Measurements from ENCODE around the gene SPINK9. TPM values are rescaled to one million over a fixed set of nuclear protein-coding genes. Genes with fewer than 3 reads are reported as not detected.

Gene SPINK9
- total RNA-seq (2014; rRNA removed; shearing (Covaris generic)) = not detected in 2 replicates

- no peak for DNase-seq (ENCODE audit: low spot score)
These were observed at the start of gene SPINK9 for GRCh38 chr5:148335259-148335658. TSS of gene SPINK9 (plus strand) at chr5:148335559. CDS start at chr5:148335614, 55 bp downstream.

GRCh38 chr5:148290271-148291195 lies 44.8 kb upstream of the SPINK9 start:
- peak; percentile 35 for DNase-seq (ENCODE audit: low spot score)

- DNase-seq (ENCODE audit: low spot score) = no peak
These were observed 37.6 kb upstream of the SPINK9 start for GRCh38 chr5:148297731-148298130.

GRCh38 chr5:148306446-148306845 lies 28.9 kb upstream of the SPINK9 start:
- DNase-seq (ENCODE audit: low spot score) = peak; percentile 24

- DNase-seq (ENCODE audit: low spot score) = no peak
These were observed 26.3 kb upstream of the SPINK9 start for GRCh38 chr5:148309019-148309418.

- DNase-seq (ENCODE audit: low spot score) = no peak
These were observed 25.6 kb upstream of the SPINK9 start for GRCh38 chr5:148309746-148310145.

GRCh38 chr5:148311484-148311883 lies 23.9 kb upstream of the SPINK9 start:
- no peak for DNase-seq (ENCODE audit: low spot score)

GRCh38 chr5:148312153-148312552 lies 23.2 kb upstream of the SPINK9 start, which contains the start of gene SPINK7:
TSS of gene SPINK7 (plus strand) at chr5:148312423. CDS start at chr5:148312484, 61 bp downstream.
- no peak for DNase-seq (ENCODE audit: low spot score)

GRCh38 chr5:148314187-148314586 lies 21.2 kb upstream of the SPINK9 start:
- peak; percentile 45 for DNase-seq (ENCODE audit: low spot score)

GRCh38 chr5:148314731-148315130 lies 20.6 kb upstream of the SPINK9 start:
- DNase-seq (ENCODE audit: low spot score) = no peak

- DNase-seq (ENCODE audit: low spot score) = peak; percentile 21
These were observed 15.1 kb upstream of the SPINK9 start for GRCh38 chr5:148320011-148320963.

- no peak for DNase-seq (ENCODE audit: low spot score)
These were observed 2.0 kb upstream of the SPINK9 start for GRCh38 chr5:148333262-148333849.

- DNase-seq (ENCODE audit: low spot score) = no peak
These were observed 1.5 kb downstream of the SPINK9 start for GRCh38 chr5:148336704-148337435.

- DNase-seq (ENCODE audit: low spot score) = peak; percentile 61
These were observed 7.1 kb downstream of the SPINK9 start for GRCh38 chr5:148342371-148343045.

GRCh38 chr5:148343046-148343407 lies 7.7 kb downstream of the SPINK9 start:
- DNase-seq (ENCODE audit: low spot score) = no peak

GRCh38 chr5:148343603-148344487 lies 8.5 kb downstream of the SPINK9 start:
- no peak for DNase-seq (ENCODE audit: low spot score)

- DNase-seq (ENCODE audit: low spot score) = no peak
These were observed 12.3 kb downstream of the SPINK9 start for GRCh38 chr5:148347706-148348105.

- DNase-seq (ENCODE audit: low spot score) = no peak
These were observed 17.3 kb downstream of the SPINK9 start for GRCh38 chr5:148352696-148353095.

- peak; percentile 30 for DNase-seq (ENCODE audit: low spot score)
These were observed 18.3 kb downstream of the SPINK9 start for GRCh38 chr5:148353634-148354033.

Data from HT-29 (cell line).